ENCODE results near the gene SYTL5. TPM values are rescaled to one million over a fixed set of nuclear protein-coding genes. Genes with fewer than 3 reads are reported as not detected.
"Not testable (repeated sequence)": the region's sequence is repeated elsewhere in the genome, so short reads cannot be mapped to it uniquely, and the experiment has no call there.

SYTL5 gene
- total RNA-seq, 6 experiments from 2014 or later: 1.1 to 2.9 (median 2.4) TPM

- intact Hi-C loops (cut with DNase I): no loop called here
- Histone ChIP-seq H3K4me1 (no peaks in the 10 kb centered on the region), H3K36me3 (no peaks in the 10 kb centered on the region), H3K27me3 (no peaks in the 10 kb centered on the region), H3K27ac (no peak overlapping the region), H3K4me3 (no peak overlapping the region), H3K9me3 (no peaks in the 10 kb centered on the region)
- ATAC-seq (peak in 1 of 4 donors; percentile 34), DNase-seq (no peak)
- TF ChIP-seq, protein P1, sequence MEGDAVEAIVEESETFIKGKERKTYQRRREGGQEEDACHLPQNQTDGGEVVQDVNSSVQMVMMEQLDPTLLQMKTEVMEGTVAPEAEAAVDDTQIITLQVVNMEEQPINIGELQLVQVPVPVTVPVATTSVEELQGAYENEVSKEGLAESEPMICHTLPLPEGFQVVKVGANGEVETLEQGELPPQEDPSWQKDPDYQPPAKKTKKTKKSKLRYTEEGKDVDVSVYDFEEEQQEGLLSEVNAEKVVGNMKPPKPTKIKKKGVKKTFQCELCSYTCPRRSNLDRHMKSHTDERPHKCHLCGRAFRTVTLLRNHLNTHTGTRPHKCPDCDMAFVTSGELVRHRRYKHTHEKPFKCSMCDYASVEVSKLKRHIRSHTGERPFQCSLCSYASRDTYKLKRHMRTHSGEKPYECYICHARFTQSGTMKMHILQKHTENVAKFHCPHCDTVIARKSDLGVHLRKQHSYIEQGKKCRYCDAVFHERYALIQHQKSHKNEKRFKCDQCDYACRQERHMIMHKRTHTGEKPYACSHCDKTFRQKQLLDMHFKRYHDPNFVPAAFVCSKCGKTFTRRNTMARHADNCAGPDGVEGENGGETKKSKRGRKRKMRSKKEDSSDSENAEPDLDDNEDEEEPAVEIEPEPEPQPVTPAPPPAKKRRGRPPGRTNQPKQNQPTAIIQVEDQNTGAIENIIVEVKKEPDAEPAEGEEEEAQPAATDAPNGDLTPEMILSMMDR (IDR thresholded peaks at IDR 0.05): no peak
- no peak for TF ChIP-seq POLR2A (IDR thresholded peaks at IDR 0.05)
These were observed 17.0 kb upstream of the SYTL5 start for GRCh38 chrX:37989304-37989703.

DNA sequence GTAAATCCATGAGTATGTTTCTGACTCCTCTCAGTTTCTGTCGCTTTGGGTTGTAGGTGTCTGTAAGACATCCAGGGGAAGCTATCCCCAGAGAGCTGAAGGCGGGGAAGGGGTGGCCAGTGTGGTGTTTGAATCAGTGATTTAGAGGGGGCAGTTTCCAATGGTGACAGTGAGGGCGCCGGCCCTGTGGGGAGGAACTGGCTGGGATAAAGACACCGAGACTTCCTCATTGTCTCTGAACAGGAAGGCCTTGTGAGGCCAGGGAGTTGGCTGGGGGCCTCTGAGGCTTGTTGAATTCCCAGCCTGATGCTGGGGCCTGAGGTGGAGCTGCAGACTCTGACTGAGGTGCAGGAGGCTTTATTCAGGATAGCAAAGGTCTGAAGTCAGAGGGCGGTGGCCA lies 15.1 kb upstream of the SYTL5 start:
- H3K4me3 ChIP-seq; intact Hi-C loops (cut with DNase I): not testable (repeated sequence)

GRCh38 chrX:37993176-37993575 lies 13.2 kb upstream of the SYTL5 start:
- ATAC-seq (no peak), DNase-seq (no peak)
- Histone ChIP-seq H3K4me1 (no peaks in the 10 kb centered on the region), H3K27ac (no peak overlapping the region), H3K36me3 (no peaks in the 10 kb centered on the region), H3K9me3 (no peaks in the 10 kb centered on the region), H3K27me3 (no peaks in the 10 kb centered on the region), H3K4me3 (no peak overlapping the region)
- no peak for TF ChIP-seq POLR2A (IDR thresholded peaks at IDR 0.05)
- TF ChIP-seq, protein P1 (IDR thresholded peaks at IDR 0.05): no peak
- WGBS (ENCODE audit: insufficient coverage, low coverage, low lambda C conversion rate, missing lambda C conversion rate): 70% methylated on average over 3 of the region's 3 CpGs
- intact Hi-C loops (cut with DNase I): no loop called here

More for the DNA sequence above, 15.1 kb upstream of the SYTL5 start:
- not testable (repeated sequence) for H3K9me3 ChIP-seq, H3K4me1 ChIP-seq, H3K27ac ChIP-seq, H3K36me3 ChIP-seq, H3K27me3 ChIP-seq
- WGBS (ENCODE audit: insufficient coverage, low coverage, low lambda C conversion rate, missing lambda C conversion rate): 61% methylated on average over 6 of the region's 6 CpGs
- peak in 1 of 3 donors; percentile 53 for DNase-seq
- ATAC-seq: peak in 2 of 4 donors; percentile 24 to 40

DNA sequence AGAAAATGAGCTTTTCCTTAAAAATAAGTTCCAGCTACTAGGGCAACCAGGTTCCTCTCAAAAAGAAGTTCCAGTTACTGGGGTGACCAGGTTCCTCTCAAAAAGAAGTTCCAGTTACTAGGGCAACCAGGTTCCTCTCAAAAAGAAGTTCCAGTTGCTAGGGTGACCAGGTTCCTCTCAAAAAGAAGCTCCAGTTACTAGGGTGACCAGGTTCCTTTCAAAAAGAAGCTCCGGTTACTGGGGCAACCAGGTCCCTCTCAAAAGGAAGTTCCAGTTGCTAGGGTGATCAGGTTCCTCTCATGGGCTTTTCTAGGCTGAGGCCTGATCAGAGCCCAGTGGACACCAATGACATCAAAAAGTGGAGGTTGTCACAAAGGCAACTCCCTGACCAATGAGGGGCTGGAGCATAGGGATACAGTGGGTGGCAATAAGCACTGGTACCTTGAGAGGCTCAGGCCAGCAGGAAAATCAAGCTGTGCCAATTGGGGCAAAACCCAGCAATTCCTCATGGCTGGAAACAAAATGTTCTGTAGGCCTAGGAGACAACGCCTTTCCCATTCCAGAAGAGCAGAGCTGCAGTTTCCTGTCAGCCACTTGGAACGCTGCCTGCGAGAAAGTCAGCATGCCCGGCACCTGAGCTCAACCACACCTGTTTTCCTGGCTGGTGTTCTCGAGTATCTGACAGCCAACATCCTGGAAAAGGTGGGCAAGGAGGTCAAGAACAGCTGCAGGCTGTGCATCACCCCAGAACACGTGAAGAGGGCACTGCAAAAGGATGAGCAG lies 12.3 kb upstream of the SYTL5 start:
- H3K4me3 ChIP-seq: no peak overlapping the region
- H3K36me3 ChIP-seq: no peaks in the 10 kb centered on the region
- H3K9me3 ChIP-seq: no peaks in the 10 kb centered on the region
- no peaks in the 10 kb centered on the region for H3K27me3 ChIP-seq
- WGBS (ENCODE audit: insufficient coverage, low coverage, low lambda C conversion rate, missing lambda C conversion rate): 55% methylated on average over 5 of the region's 7 CpGs
- ATAC-seq: no peak
- TF ChIP-seq, protein P1 (IDR thresholded peaks at IDR 0.05): no peak
- no peak for TF ChIP-seq POLR2A (IDR thresholded peaks at IDR 0.05)
- intact Hi-C loops (cut with DNase I): no loop called here
- no peak overlapping the region for H3K27ac ChIP-seq
- DNase-seq: no peak
- no peaks in the 10 kb centered on the region for H3K4me1 ChIP-seq

DNA sequence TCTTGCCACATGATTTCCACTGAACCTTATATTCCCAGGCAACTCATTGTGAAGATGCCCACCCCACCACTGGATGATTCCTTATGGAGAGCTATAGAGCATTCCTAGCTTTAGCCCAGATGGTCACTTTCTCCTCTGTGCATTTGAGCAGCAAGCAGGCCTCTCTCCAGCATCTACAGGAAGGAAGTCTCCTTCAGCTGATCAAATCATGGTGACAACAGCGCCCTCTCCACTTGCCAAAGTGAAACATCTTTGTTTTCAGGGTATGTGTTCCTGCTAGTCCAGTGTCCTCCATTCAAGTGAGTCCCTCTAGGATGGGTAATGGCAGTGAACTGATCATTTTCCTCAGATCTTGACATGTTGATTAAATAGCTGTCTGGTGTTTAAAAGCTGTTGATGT lies 10.9 kb upstream of the SYTL5 start:
- no peak overlapping the region for H3K4me3 ChIP-seq
- DNase-seq (no peak), ATAC-seq (no peak)
- TF ChIP-seq POLR2A (IDR thresholded peaks at IDR 0.05): no peak
- TF ChIP-seq, protein P1 (IDR thresholded peaks at IDR 0.05): no peak
- no peak overlapping the region for H3K27ac ChIP-seq
- intact Hi-C loops (cut with DNase I): no loop called here
- WGBS (ENCODE audit: insufficient coverage, low coverage, low lambda C conversion rate, missing lambda C conversion rate): 67% methylated on average over 1 of the region's 1 CpG
- H3K9me3 ChIP-seq: no peaks in the 10 kb centered on the region
- H3K27me3 ChIP-seq: no peaks in the 10 kb centered on the region
- H3K36me3 ChIP-seq: no peaks in the 10 kb centered on the region
- H3K4me1 ChIP-seq: no peaks in the 10 kb centered on the region
